Islet of Langerhans (tissue), 1 donor: Measurements from ENCODE around the gene ERG28.
"Not testable (repeated sequence)": the region's sequence is repeated elsewhere in the genome, so short reads cannot be mapped to it uniquely, and the experiment has no call there.

ENCODE experiments used
- FAIRE-seq: peaks from one replicate; lab custom pipeline; 2011; peaks lifted over from hg19 to GRCh38; lab: Jason Lieb, UNC

Gene ERG28, protein sequence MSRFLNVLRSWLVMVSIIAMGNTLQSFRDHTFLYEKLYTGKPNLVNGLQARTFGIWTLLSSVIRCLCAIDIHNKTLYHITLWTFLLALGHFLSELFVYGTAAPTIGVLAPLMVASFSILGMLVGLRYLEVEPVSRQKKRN

GRCh38 chr14:75660630-75661498, at the start of gene ERG28, which contains the start of gene TTLL5:
ERG28 (minus strand) TSS chr14:75660876; CDS start chr14:75657502, 3,374 bp downstream.
TTLL5 (plus strand) TSS chr14:75661246; CDS start chr14:75663150, 1,904 bp downstream.
- peak; percentile 56 for FAIRE-seq

GRCh38 chr14:75709207-75709812, 48.6 kb upstream of the ERG28 start:
- peak; percentile 98 for FAIRE-seq

DNA sequence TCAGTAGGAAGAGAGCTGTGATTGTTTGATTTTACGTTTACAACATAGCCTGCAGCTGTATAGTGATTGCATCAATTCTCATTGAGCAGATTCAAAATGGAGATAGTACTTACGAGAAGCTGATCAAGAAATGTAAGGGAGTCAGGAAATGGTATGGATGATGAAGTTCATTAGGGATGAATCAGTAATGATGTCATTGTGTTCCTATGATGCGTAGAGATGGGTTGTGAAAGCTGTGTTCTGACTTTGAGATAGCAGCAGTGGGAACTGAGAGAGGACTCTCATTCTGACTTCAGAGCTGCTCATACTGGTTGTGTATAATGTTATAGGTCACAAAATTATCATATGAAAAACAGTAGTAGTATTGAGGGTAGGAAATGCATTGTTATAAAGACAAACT, 44.3 kb upstream of the ERG28 start:
- no peak for FAIRE-seq

- no peak for FAIRE-seq
These were observed 42.8 kb upstream of the ERG28 start for GRCh38 chr14:75703467-75703866.

- FAIRE-seq: no peak
These were observed 42.1 kb upstream of the ERG28 start for GRCh38 chr14:75702616-75703261.

DNA sequence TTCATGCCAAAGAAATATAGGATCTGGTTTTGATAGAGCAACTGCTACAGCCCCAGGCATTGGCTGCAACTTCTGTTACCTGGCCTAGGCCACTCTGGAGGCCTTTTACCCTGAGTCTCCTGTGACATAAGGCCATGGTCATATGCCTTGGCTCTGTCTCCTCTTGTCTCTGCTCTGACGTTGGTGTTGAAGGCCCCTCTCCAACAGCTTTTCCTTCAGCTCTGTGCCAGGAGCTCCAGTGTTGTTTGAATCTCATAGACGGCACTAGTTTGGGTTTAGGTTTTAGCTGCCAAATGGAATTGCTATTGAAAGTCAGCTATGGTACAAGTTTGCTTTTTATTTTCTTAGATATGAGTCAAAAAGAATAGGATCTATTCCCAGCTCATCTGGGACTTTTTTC, 41.4 kb upstream of the ERG28 start:
- no peak for FAIRE-seq

- FAIRE-seq: no peak
These were observed 39.6 kb upstream of the ERG28 start for GRCh38 chr14:75700295-75700694.

DNA sequence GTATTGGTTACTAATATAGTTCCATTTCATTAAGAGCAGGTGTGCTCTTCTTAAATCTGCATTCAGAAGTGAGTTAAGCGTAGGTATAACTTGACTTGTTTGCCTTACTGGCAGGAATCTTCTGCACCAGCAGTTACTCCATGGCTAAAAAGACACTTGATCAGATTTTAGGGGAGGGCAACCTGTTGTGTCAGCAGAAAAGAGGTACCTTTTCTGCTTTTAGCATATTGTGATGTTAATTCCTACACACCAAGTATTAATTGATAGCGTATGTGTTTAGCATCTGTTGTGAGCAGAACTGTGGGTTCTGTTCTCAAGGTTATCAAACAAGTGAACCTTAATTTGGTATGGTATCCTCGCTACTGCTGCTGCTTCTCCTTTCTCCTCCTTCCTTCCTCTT, 38.7 kb upstream of the ERG28 start:
- FAIRE-seq: no peak

GRCh38 chr14:75697918-75698317, 37.2 kb upstream of the ERG28 start:
- no peak for FAIRE-seq

DNA sequence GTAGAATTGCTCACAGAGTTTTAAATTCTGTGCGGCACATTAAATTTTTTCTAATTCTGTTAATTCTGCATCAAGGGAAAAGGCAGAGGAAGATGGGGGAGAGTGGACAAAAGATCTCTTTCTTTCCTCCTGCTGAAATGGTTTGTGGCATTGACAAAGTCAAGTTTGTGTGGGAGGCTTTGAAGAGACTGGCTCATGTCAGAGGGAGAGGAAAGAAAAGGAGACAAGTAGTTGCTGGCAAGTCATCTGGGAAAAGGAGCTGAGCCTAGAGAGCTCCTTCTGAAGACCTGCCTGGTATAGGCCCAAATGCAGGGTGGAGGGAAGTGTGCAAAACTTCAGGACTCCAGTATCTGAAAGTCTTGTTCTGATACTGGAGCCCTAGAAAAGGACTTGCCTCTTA, 36.7 kb upstream of the ERG28 start:
- FAIRE-seq: no peak

DNA sequence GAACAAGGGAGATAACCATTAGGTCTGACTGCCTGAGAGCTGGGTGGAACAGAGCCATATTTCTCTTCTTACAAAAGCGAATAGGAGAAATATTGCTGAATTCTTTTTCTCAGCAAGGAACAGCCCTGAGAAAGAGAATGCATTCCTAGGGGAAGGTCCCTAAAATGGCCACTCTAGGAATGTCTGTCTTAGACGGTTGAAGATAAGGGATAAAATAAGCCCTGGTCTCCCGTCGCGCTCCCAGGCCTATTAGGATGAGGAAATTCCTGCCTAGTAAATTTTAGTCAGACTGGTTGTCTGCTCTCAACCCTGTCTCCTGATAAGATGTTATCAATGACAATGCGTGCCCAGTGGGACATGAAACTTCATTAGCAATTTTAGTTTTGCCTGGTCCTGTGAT, 34.3 kb upstream of the ERG28 start:
- FAIRE-seq: not testable (repeated sequence)

DNA sequence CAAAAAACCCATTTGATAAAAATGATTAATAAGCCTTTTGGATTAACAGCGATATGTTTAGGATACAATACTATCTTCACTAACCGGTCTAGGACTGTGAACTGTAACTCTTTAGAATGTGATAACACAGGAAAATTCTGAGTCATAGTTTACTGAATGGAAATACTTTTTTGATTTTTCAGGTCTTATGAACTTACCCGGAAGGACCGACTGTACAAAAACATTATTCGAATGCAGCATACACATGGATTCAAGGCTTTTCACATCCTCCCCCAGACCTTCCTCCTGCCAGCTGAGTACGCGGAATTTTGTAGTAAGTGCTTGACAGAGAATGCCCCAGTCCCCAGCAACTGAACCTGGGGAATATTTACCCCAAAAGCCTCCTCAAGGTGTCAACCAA, 29.3 kb upstream of the ERG28 start:
- no peak for FAIRE-seq

- no peak for FAIRE-seq
These were observed 28.3 kb upstream of the ERG28 start for GRCh38 chr14:75689012-75689411.

DNA sequence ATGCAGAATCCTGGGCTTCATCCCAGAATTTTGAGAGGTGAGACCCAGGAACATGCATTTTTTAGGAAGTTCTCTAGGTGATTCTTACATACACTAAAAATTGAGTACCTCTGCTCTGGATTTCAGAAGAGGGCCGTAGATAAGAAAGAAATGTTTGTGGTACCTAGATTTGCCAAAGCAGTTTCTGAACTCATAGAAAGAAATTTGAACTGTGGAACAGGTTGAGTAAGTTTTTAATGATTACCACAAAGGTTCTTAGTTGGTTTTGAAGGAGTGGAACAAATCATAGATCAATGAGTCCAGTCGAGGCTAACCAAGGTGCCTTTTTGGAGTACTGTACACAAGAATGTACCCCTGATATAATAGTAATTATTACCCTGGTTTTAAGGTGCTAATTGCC, 25.2 kb upstream of the ERG28 start:
- no peak for FAIRE-seq

DNA sequence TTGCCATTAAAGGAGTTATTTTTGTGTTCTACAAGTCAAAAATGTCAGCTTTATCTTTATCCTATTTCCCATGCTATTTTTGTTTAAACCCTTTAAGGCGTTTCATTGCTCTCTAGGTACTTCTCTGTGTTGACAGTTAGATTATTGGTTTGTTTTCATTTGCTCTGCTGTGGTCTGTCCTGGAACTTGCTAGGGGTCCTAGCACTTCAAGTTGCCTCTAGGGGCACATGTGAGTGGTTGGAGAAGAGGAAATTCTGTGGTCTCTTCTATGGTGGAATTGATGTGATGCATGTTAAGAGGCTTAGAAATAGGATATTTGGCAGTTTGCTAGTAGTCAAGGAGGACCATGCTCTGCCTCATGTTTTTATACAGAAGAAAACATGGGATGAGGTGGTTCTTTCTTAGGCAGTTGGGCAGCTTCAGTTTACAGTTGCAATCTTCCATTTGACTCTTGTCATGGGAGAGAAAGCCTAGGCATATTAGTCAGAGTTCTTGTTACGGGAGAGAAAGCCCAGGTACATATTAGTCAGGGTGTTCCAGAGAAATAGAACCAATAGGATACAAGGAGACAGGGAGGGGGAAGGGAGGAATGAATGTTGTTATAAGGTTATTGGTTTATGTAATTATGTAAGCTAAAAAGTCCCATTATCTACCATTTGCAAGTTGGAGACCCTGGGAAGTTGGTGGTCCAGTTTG, 14.7 kb upstream of the ERG28 start:
- FAIRE-seq: no peak

DNA sequence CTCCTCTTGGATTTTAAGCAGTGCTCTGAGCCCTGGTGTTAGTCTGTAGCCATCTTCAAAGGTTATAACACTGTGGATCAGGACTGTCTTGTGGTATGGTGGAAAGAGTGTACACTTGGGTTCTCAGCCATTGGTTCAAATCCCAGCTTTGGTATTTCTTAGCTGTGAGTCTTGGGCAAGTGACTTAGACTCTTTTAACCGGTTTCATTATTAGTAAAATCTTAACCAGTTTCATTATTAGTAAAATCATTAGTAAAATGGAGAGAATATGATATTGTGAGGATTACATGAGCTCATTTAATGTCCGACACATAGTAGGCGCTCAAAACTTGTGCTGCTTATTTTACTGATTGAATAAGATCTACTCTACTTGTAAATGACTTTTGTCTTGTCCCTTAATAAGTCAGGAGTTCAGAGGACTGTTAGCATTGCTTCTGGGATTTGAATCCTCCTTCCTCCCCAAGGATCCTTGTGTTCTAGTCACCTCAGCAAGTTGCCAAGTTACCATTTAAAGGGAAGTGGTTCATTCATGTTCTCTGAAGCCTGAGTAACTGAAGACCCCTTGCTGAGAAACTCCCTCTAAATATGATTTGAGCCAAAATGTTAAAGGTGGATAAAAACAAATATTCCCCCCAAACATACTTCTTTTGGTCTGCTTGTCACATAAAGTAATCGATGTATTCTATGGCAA, 12.8 kb upstream of the ERG28 start:
- no peak for FAIRE-seq

- FAIRE-seq: no peak
These were observed 12.0 kb upstream of the ERG28 start for GRCh38 chr14:75672605-75673192.

DNA sequence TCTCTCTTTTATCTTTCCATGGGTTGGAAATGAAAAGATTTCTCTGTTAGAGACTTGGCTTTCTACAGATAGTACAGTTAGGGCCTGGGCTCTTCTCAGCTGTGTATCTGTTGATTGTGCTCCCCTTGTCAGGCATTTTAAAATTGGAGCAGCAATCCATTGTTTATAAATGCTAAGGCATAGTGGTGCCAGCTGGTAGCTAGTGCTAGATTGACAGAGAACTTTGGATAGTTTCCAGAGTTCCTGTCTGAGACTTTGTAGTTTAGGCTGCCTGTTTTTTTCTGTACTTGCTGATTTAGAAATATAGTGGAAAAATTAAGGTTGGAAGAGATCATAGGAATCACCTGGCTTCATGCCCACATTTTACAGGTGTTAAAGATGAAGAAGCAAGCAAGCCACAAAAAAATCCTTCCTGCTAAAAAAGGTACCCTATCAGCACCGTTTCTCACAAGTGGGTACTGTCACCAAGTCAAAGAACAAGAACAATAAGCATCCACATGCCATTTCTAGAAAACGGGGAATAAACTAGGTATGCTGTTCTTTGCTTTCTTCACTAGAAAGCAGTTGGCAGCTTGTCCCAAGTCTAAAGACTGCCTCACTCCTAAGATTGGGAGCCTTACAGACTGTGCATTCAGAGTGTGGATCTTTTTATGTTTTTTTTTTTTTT, 6.6 kb upstream of the ERG28 start:
- FAIRE-seq: no peak

DNA sequence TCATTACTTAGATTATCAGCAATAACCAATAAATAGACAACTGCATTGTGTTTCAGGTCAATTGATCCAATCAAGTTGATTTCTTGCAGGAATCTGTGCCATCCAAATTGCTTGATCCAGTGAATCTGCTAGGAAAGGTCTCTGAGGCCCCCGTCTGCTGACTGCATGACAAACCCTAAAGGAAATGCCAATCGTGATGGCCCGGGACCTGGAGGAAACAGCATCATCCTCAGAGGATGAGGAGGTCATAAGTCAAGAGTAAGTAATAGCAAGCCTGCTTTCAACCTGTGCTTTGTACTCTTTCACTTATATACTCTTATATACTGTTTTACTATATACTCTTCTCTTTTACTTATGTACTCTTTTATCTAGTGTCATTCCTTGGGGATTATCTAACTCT, 2.3 kb upstream of the ERG28 start:
- no peak for FAIRE-seq

GRCh38 chr14:75661499-75661814, 781 bp upstream of the ERG28 start:
- no peak for FAIRE-seq

- FAIRE-seq: no peak
These were observed 442 bp downstream of the ERG28 start for GRCh38 chr14:75660238-75660629.
